Prostate gland (tissue), 2 donors: Measurements from ENCODE around the gene RHEB.

ENCODE experiments used
- CTCF ChIP-seq, 4 experiments: fragments of 200-600 bp in 2 of 4; fragments of 450-650 bp in 2 of 4; sonication (generic) in 2 of 4; IDR thresholded peaks; 1 replicate in 3 of 4; 2 replicates in 1 of 4; pipeline ENCODE4 v1.5.1; 2016 to 2019; ENCODE audit warnings: antibody characterized with exemption in 4 of 4, mild to moderate bottlenecking in 2 of 4, moderate library complexity in 2 of 4
- POLR2A ChIP-seq: fragments of 450-650 bp; IDR thresholded peaks from one replicate; pipeline ENCODE4 v1.6.1; 2016; ENCODE audit warnings: antibody characterized with exemption, mild to moderate bottlenecking

- no peak for TF ChIP-seq CTCF (IDR thresholded peaks at IDR 0.05)
- no peak for TF ChIP-seq POLR2A
These were observed 89.9 kb downstream of the RHEB start for GRCh38 chr7:151429560-151430331.
